K562 (cell line): Measurements from ENCODE around the gene OSGEPL1. TPM values are rescaled to one million over a fixed set of nuclear protein-coding genes. Genes with fewer than 3 reads are reported as not detected.

Experiments
- ARNT ChIP-seq, 2 experiments: fragments of 450-650 bp; IDR thresholded peaks; 2 replicates each; pipeline ENCODE4 v1.6.1; 2016; ENCODE audit warnings: mild to moderate bottlenecking in 1 of 2
- ETV5 ChIP-seq: sonication (generic); formaldehyde crosslinking; IDR thresholded peaks from 2 replicates; pipeline ENCODE4 v1.4.0; 2020; ENCODE audit warnings: low read depth, mild to moderate bottlenecking, missing genetic modification reagents
- FOXK2 ChIP-seq, 2 experiments: fragments of 450-650 bp; IDR thresholded peaks in 1 of 2; conservative IDR thresholded peaks in 1 of 2; 2 replicates each; pipeline ENCODE4 v1.6.1; 2016; ENCODE audit warnings: low read depth in 2 of 2, mild to moderate bottlenecking in 1 of 2
- GATAD2A ChIP-seq: fragments of 450-650 bp; IDR thresholded peaks from 2 replicates; pipeline ENCODE4 v1.6.1; 2017
- HIVEP1 ChIP-seq: fragments of 250-450 bp; sonication (Bioruptor Pico); IDR thresholded peaks from 2 replicates; pipeline ENCODE4 v1.4.0; 2020; ENCODE audit warnings: mild to moderate bottlenecking
- HNRNPUL1 ChIP-seq: fragments of 200-400 bp; formaldehyde crosslinking; IDR thresholded peaks from 2 replicates; pipeline ENCODE4 v1.6.1; 2017; ENCODE audit warnings: low read length
- KDM2B ChIP-seq: fragments of 250-450 bp; sonication (Bioruptor Pico); IDR thresholded peaks from 2 replicates; pipeline ENCODE4 v1.8.0; 2021; ENCODE audit warnings: mild to moderate bottlenecking, moderate library complexity
- KLF6 ChIP-seq: fragments of 250-450 bp; sonication (Bioruptor Pico); IDR thresholded peaks from 2 replicates; pipeline ENCODE4 v1.4.0; 2020; ENCODE audit warnings: mild to moderate bottlenecking, moderate library complexity, borderline replicate concordance
- MAFF ChIP-seq: IDR thresholded peaks from 2 replicates; pipeline ENCODE4 v1.6.1; 2012; ENCODE audit warnings: low read length, improper control_type of control experiment
- NFE2L1 ChIP-seq: fragments of 450-650 bp; IDR thresholded peaks from 2 replicates; pipeline ENCODE4 v1.6.1; 2016; ENCODE audit warnings: missing genetic modification characterization, low read depth, mild to moderate bottlenecking, missing compliant biosample characterization, moderate library complexity, borderline replicate concordance
- NR3C1 ChIP-seq: sonication (generic); formaldehyde crosslinking; IDR thresholded peaks from 2 replicates; pipeline ENCODE4 v1.8.1; 2022; ENCODE audit warnings: missing genetic modification reagents
- POLR2H ChIP-seq: IDR thresholded peaks from 2 replicates; pipeline ENCODE4 v1.6.1; 2016; ENCODE audit warnings: missing genetic modification characterization, low read depth, mild to moderate bottlenecking, control low read depth, missing compliant biosample characterization, moderate library complexity
- RBM17 ChIP-seq: fragments of 200-400 bp; formaldehyde crosslinking; IDR thresholded peaks from 2 replicates; pipeline ENCODE4 v1.6.1; 2017; ENCODE audit warnings: low read depth, mild to moderate bottlenecking, low read length, borderline replicate concordance
- SMARCB1 ChIP-seq: IDR thresholded peaks from 2 replicates; pipeline ENCODE4 v1.6.1; 2011; ENCODE audit warnings: improper control_type of control experiment, low read depth; ENCODE audit not compliant: insufficient read length
- ZNF121 ChIP-seq: sonication (generic); formaldehyde crosslinking; conservative IDR thresholded peaks from 2 replicates; pipeline ENCODE4 v1.8.0; 2022; ENCODE audit warnings: missing genetic modification reagents
- polyA plus RNA-seq, 8 experiments: library from polyadenylated mRNA; depleted of rRNA in 4 of 8; stranded (reverse) in 5 of 8; unstranded in 3 of 8; fragments of >200 nt; fragmentation: Nextera tagmentation in 2 of 8; fragmentation: Illumina TruSeq in 1 of 8; extraction: Ambion mirVana in 2 of 8; extraction: Trizol in 1 of 8; gene quantifications; 2 replicates each; pipeline versions ENCODE4 v1.2.1 to v1.2.3, GENCODE V29; 2011 to 2014; ENCODE audit warnings: inconsistent platforms in 1 of 8, missing spikeins in 1 of 8
- total RNA-seq, 7 experiments: library from RNA; depleted of rRNA in 6 of 7; stranded (reverse); fragments of >200 nt in 6 of 7; fragmentation: Illumina TruSeq in 2 of 7; extraction: Trizol in 2 of 7; gene quantifications; 2 replicates each; pipeline versions ENCODE4 v1.2.1 to v1.2.3, GENCODE V29; 2011 to 2021; ENCODE audit warnings: low replicate concordance in 1 of 7
- TF ChIP-seq, protein P1 (sequence below): sonication (generic); formaldehyde crosslinking; IDR thresholded peaks from 2 replicates; pipeline ENCODE4 v1.8.1; 2023; ENCODE audit warnings: mild to moderate bottlenecking, missing genetic modification reagents
- TF ChIP-seq, protein P2 (sequence below): fragments of 250-450 bp; sonication (Bioruptor Pico); IDR thresholded peaks from 2 replicates; pipeline ENCODE4 v1.5.0; 2021; ENCODE audit warnings: mild to moderate bottlenecking, moderate library complexity
- TF ChIP-seq, protein P3 (sequence below), 3 experiments: fragments of 200-800 bp in 1 of 3; sonication (Bioruptor generic) in 1 of 3; sonication (generic) in 1 of 3; formaldehyde crosslinking in 1 of 3; IDR thresholded peaks; 2 replicates each; pipeline versions ENCODE4 v1.6.1 to v1.8.0; 2016 to 2022; ENCODE audit warnings: mild to moderate bottlenecking in 2 of 3, missing compliant biosample characterization in 2 of 3, missing genetic modification characterization in 2 of 3, missing genetic modification reagents in 1 of 3
- TF ChIP-seq, protein P4 (sequence below): sonication (generic); formaldehyde crosslinking; IDR thresholded peaks from 2 replicates; pipeline ENCODE4 v1.8.1; 2022; ENCODE audit warnings: missing genetic modification reagents

OSGEPL1 gene
- total and polyA plus RNA-seq, 9 of the 15 experiments (the other 6 are each of a cell fraction or from before 2014, with no cell fraction given) = 2.5 to 10.8 (median 6.5) TPM

DNA sequence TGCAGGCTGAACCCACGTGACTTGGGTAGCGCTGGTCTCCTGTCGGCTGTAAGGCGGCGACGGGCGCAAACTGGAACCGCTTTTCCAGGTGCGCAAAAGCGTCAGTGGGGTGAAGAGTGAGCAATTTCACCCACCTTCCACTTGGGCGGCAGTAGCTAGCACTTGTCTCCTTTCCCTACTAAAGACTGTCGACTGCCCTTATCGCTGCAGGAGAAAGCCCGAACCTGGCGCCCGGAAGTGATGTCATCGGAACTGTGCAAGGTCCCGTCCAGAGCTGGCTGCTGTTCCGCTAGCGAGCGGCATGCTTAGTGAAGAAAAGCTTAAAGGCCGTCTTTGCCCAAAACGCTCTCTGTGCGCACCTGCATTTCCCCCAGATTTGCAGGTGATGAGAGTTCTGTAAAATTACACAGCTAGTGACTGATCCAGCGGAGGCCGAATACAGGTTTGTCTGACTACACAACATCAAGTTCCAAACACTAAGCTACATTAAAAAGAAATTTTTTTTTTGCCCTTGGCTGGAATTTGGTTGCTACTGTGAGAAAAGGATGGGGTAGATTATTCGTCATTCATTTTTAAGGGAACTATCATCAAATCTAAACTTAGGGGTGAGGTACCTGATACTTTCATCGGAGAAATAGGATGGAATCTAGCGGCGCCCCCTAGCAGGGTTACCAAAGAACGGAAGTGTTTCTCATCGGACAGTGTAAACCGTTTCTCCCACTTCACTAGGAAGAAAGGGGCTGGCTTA, at the start of gene OSGEPL1 (continued):
- TF ChIP-seq, protein P1, sequence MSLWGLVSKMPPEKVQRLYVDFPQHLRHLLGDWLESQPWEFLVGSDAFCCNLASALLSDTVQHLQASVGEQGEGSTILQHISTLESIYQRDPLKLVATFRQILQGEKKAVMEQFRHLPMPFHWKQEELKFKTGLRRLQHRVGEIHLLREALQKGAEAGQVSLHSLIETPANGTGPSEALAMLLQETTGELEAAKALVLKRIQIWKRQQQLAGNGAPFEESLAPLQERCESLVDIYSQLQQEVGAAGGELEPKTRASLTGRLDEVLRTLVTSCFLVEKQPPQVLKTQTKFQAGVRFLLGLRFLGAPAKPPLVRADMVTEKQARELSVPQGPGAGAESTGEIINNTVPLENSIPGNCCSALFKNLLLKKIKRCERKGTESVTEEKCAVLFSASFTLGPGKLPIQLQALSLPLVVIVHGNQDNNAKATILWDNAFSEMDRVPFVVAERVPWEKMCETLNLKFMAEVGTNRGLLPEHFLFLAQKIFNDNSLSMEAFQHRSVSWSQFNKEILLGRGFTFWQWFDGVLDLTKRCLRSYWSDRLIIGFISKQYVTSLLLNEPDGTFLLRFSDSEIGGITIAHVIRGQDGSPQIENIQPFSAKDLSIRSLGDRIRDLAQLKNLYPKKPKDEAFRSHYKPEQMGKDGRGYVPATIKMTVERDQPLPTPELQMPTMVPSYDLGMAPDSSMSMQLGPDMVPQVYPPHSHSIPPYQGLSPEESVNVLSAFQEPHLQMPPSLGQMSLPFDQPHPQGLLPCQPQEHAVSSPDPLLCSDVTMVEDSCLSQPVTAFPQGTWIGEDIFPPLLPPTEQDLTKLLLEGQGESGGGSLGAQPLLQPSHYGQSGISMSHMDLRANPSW (CRISPR knock-in tag) = no peak
- peak; percentile 66; the same call in 1 of the 2 replicates for TF ChIP-seq POLR2H (tag)
- TF ChIP-seq KDM2B (CRISPR knock-in tag) = no peak
- TF ChIP-seq KLF6 (CRISPR knock-in tag) = no peak
- TF ChIP-seq FOXK2 (conservative IDR thresholded peaks at IDR 0.05 in 1 of 2, IDR thresholded peaks at IDR 0.05 in 1 of 2; ENCODE audit: low read depth in 2 of 2) = no peak
- TF ChIP-seq GATAD2A = no peak
- TF ChIP-seq, protein P2, sequence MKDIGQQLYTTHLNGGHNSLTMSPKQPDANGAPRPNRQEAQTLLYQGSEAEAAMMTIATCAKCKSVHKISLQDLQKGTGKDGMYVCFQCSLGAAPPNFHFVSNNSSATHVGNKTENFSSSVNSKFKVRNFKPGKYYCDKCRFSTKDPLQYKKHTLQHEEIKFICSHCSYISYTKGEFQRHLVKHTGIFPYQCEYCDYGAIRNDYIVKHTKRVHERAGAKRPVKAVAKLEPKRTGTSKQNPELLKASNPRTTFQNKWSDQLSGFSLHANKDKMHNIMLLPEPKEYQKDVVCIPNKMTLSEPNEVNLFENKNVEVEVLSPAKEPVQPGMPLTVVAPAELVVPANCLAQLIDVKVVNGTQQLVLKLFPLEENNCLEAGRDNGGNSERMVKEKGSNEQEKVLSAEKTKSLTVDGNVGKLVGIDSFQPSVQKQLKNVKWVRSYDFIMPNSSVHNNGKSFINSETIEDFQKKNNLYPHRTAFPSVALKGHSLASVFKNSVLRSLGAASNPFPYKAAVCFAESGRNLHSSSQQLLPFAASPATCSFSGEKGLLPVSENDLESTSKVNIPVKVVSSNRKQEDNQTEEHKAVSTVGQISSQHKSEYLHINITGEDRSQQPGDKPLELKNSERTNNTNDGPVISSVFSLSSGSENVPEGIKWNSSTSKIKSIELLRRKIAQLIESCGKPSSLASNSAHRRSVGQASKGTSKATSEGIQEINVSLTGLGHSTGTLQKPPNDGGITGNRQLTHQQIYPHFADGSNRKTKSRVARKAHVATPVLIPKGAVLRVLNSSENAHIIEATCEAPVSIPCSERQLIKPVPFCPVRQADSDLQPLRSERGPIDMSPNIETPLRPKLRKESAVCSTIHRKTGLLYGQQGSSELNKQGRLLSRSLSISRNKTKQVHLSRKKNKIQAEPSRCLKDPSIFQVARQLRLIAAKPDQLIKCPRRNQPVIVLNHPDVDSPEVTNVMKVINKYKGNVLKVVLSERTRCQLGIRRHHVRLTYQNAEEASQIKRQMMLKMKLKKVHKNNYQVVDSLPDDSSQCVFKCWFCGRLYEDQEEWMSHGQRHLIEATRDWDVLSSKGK (CRISPR knock-in tag) = no peak
- TF ChIP-seq HIVEP1 = no peak
- no peak for TF ChIP-seq NR3C1
- TF ChIP-seq ZNF121 (CRISPR knock-in tag) = no peak
- no peak for TF ChIP-seq NFE2L1 (tag)
- no peak for TF ChIP-seq HNRNPUL1
- no peak for TF ChIP-seq ARNT (IDR thresholded peaks at IDR 0.05)
- TF ChIP-seq, protein P3, sequence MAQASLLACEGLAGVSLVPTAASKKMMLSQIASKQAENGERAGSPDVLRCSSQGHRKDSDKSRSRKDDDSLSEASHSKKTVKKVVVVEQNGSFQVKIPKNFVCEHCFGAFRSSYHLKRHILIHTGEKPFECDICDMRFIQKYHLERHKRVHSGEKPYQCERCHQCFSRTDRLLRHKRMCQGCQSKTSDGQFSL (CRISPR knock-in tag; IDR thresholded peaks at IDR 0.05) = no peak
- TF ChIP-seq, protein P3 (tag; IDR thresholded peaks at IDR 0.05) = no peak
- TF ChIP-seq ETV5 = peak; percentile 87; the same call in 1 of the 2 replicates
- TF ChIP-seq, protein P4, sequence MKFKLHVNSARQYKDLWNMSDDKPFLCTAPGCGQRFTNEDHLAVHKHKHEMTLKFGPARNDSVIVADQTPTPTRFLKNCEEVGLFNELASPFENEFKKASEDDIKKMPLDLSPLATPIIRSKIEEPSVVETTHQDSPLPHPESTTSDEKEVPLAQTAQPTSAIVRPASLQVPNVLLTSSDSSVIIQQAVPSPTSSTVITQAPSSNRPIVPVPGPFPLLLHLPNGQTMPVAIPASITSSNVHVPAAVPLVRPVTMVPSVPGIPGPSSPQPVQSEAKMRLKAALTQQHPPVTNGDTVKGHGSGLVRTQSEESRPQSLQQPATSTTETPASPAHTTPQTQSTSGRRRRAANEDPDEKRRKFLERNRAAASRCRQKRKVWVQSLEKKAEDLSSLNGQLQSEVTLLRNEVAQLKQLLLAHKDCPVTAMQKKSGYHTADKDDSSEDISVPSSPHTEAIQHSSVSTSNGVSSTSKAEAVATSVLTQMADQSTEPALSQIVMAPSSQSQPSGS = no peak
- TF ChIP-seq MAFF = no peak
- TF ChIP-seq SMARCB1 = no peak
- no peak for TF ChIP-seq RBM17
